Sigmoid colon (tissue), 7 donors: ENCODE data around the gene RFX3. TPM values are rescaled to one million over a fixed set of nuclear protein-coding genes. Genes with fewer than 3 reads are reported as not detected.

Experiments
- DNase-seq: peaks from one replicate; pipeline ENCODE4 v3.0.0-alpha.2; 2019
- H3K27ac ChIP-seq, 4 donors: fragments of 200-600 bp; sonication (generic); one replicate each; pipeline ENCODE4 v1.5.1; 2016 to 2019; ENCODE audit warnings: mild to moderate bottlenecking in 1 of 4
- H3K27me3 ChIP-seq, 3 donors: fragments of 200-600 bp; sonication (generic); one replicate each; pipeline ENCODE4 v1.5.1; 2019; ENCODE audit warnings: mild to moderate bottlenecking in 1 of 3
- H3K36me3 ChIP-seq, 4 donors: fragments of 200-600 bp; sonication (generic); one replicate each; pipeline ENCODE4 v1.5.1; 2016 to 2019
- H3K4me1 ChIP-seq, 4 donors: fragments of 200-600 bp; sonication (generic); one replicate each; pipeline ENCODE4 v1.5.1; 2017 to 2019
- H3K4me3 ChIP-seq, 4 donors: fragments of 200-600 bp; sonication (generic); one replicate each; pipeline ENCODE4 v1.5.1; 2017 to 2019; ENCODE audit warnings: mild to moderate bottlenecking in 2 of 4, moderate library complexity in 1 of 4
- H3K9me3 ChIP-seq, 4 donors: fragments of 200-600 bp in 3 of 4; sonication (generic) in 3 of 4; one replicate each; pipeline versions ENCODE4 v1.5.1 to v1.6.1; 2013 to 2019
- EP300 ChIP-seq, 4 donors: sonication (generic); formaldehyde crosslinking; IDR thresholded peaks; one replicate each; pipeline ENCODE4 v1.6.1; 2017; ENCODE audit warnings: antibody characterized with exemption in 4 of 4
- POLR2A ChIP-seq, 2 donors: fragments of 450-650 bp; IDR thresholded peaks; one replicate each; pipeline ENCODE4 v1.6.1; 2016; ENCODE audit warnings: antibody characterized with exemption in 2 of 2, mild to moderate bottlenecking in 2 of 2, moderate library complexity in 2 of 2
- POLR2AphosphoS5 ChIP-seq, 4 donors: sonication (generic); formaldehyde crosslinking; IDR thresholded peaks; one replicate each; pipeline ENCODE4 v1.6.1; 2017; ENCODE audit warnings: antibody characterized with exemption in 4 of 4
- WGBS, 2 donors: extraction: QIAGEN DNeasy Blood & Tissue Kit; methylation state at CpG; one replicate each; pipeline ENCODE4 v1.1.7; 2013; 5-methylcytosine and 5-hydroxymethylcytosine counted together
- intact Hi-C: fragments of 100-400 bp; cut with DNase I; formaldehyde crosslinking; loops from one replicate; pipeline ENCODE4 v1.15.1; 2023
- polyA plus RNA-seq, 3 donors: library from polyadenylated mRNA; stranded (reverse); fragments of 200-250 nt; gene quantifications; one replicate each; pipeline ENCODE4 v1.2.3, GENCODE V29; 2013
- total RNA-seq, 4 donors: library from RNA; depleted of rRNA; stranded (reverse); fragments of >200 nt; gene quantifications; one replicate each; pipeline ENCODE4 v1.1.0, GENCODE V29; 2016
- TF ChIP-seq, protein P1 (sequence below), 4 experiments: fragments of 450-650 bp in 3 of 4; fragments of 200-600 bp in 1 of 4; IDR thresholded peaks; one replicate each; pipeline ENCODE4 v1.5.1; 2016 to 2019; ENCODE audit warnings: antibody characterized with exemption in 4 of 4, mild to moderate bottlenecking in 3 of 4, moderate library complexity in 2 of 4
- donor health status: healthy with polysubstance abuse.
- donor health status: Bipolar disorder and iron deficiency.
- donor health status: healthy.

RFX3 gene
- total and polyA plus RNA-seq, 7 donors = 0.69 to 15.0 (median 6.4) TPM

DNA sequence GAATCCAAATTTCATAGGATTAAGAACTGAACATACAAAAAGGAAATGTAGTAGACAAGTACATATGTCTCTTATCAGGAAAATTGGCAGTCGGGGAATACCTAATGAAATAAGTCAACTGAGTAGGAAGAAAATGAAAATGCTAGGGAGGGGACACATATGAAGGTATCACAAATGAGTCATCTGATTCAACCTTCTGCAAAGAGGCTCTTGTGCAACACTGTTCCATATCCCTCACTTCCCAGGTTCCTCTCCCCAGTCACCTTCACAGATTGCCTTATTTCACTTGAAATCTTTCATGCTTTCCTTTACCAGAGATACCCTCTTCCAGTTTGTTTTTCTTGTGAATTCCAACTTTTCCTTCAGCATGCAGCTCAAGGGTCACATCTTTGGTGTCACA lies 139.0 kb downstream of the RFX3 start:
- Histone ChIP-seq H3K36me3 (no peaks in the 10 kb centered on the region), H3K4me1 (peaks cover 0 to 6% (median 0%) of the 10 kb centered on the region in 4 donors), H3K9me3 (no peaks in the 10 kb centered on the region), H3K27ac (no peak overlapping the region), H3K27me3 (no peaks in the 10 kb centered on the region), H3K4me3 (no peak overlapping the region)
- 88 to 91% methylated on average over 1 of the region's 1 CpG for WGBS, 2 donors
- DNase-seq = no peak
- no peak for TF ChIP-seq POLR2A (IDR thresholded peaks at IDR 0.05)
- no peak for TF ChIP-seq EP300 (IDR thresholded peaks at IDR 0.05)
- intact Hi-C loops = no loop called here

DNA sequence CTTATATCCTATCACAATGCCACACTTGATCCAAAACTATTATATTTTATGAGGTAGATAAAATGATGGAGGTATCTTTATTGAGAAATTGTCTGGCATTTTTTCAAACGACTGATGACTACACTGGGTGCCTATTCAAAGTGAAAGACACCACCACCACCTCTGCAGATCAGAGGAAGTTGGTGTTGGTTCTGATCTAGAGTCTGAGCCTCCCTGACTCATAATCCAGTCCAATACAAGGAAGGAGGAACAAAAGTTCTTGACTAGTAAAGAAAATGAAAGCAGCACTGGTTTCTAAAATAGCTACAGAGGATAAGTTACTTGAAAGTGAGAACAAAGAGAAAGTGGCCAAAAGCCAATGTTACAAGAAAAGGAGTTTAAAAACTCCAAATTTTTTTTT lies 139.9 kb downstream of the RFX3 start:
- intact Hi-C loops = no loop called here
- no peaks in the 10 kb centered on the region for H3K4me1 ChIP-seq
- no peak overlapping the region for H3K27ac ChIP-seq
- no peaks in the 10 kb centered on the region for H3K27me3 ChIP-seq
- no peak for DNase-seq
- WGBS, 2 donors = 72 to 81% methylated on average over 1 of the region's 1 CpG
- TF ChIP-seq EP300 (IDR thresholded peaks at IDR 0.05) (no peak), POLR2AphosphoS5 (IDR thresholded peaks at IDR 0.05) (no peak), POLR2A (IDR thresholded peaks at IDR 0.05) (no peak)
- TF ChIP-seq, protein P1, sequence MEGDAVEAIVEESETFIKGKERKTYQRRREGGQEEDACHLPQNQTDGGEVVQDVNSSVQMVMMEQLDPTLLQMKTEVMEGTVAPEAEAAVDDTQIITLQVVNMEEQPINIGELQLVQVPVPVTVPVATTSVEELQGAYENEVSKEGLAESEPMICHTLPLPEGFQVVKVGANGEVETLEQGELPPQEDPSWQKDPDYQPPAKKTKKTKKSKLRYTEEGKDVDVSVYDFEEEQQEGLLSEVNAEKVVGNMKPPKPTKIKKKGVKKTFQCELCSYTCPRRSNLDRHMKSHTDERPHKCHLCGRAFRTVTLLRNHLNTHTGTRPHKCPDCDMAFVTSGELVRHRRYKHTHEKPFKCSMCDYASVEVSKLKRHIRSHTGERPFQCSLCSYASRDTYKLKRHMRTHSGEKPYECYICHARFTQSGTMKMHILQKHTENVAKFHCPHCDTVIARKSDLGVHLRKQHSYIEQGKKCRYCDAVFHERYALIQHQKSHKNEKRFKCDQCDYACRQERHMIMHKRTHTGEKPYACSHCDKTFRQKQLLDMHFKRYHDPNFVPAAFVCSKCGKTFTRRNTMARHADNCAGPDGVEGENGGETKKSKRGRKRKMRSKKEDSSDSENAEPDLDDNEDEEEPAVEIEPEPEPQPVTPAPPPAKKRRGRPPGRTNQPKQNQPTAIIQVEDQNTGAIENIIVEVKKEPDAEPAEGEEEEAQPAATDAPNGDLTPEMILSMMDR (IDR thresholded peaks at IDR 0.05) = no peak
- H3K9me3 ChIP-seq = no peaks in the 10 kb centered on the region
- H3K36me3 ChIP-seq = no peaks in the 10 kb centered on the region
- H3K4me3 ChIP-seq = no peak overlapping the region

DNA sequence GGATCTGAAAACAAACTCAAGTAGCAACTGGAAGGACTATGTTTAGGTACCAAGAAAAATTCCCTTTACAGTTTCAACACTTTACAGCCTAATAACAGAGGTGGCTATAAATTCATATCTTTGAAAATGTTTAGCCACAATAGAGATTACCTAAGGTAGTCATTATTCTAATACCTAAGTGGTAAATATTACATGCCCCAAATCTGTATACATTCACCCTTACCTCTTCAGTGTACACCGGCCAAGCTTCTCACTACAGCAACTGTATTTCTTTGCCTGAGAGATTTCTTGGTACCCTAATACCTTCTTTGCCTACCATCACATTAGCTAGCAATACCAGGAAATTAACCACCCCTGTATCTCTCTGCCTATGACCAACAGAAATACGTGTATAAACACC lies 154.0 kb downstream of the RFX3 start:
- TF ChIP-seq EP300 (IDR thresholded peaks at IDR 0.05) (no peak), POLR2A (IDR thresholded peaks at IDR 0.05) (no peak), POLR2AphosphoS5 (IDR thresholded peaks at IDR 0.05) (no peak)
- TF ChIP-seq, protein P1 (IDR thresholded peaks at IDR 0.05) = no peak
- H3K4me3 ChIP-seq = no peak overlapping the region

DNA sequence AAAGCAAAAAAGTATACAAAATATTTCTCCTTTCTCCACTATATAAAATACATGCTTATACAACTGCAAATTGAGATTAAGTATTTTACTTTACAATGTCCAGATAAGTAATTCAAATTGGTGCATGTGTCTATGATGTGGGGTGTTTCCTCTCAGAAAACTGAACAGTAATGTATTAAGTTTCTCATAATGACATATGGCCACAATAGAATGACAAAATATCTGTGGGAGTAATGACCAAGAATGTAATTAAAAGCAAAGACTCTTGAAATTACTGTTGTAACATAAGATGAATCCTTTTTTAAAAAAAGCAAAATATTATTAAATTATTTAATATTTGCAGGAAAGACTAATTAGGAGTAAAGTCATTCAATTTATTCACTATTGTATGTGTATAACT lies 155.1 kb downstream of the RFX3 start:
- intact Hi-C loops = no loop called here
- Histone ChIP-seq H3K4me1 (peaks cover 0 to 7% (median 0%) of the 10 kb centered on the region in 4 donors), H3K36me3 (no peaks in the 10 kb centered on the region), H3K4me3 (no peak overlapping the region), H3K9me3 (no peaks in the 10 kb centered on the region), H3K27ac (no peak overlapping the region), H3K27me3 (no peaks in the 10 kb centered on the region)
- TF ChIP-seq, protein P1 (IDR thresholded peaks at IDR 0.05) = no peak
- TF ChIP-seq POLR2AphosphoS5 (IDR thresholded peaks at IDR 0.05) (no peak), POLR2A (IDR thresholded peaks at IDR 0.05) (no peak), EP300 (IDR thresholded peaks at IDR 0.05) (no peak)
- no peak for DNase-seq

More for the DNA sequence above, 154.0 kb downstream of the RFX3 start:
- no peaks in the 10 kb centered on the region for H3K36me3 ChIP-seq
- no peaks in the 10 kb centered on the region for H3K9me3 ChIP-seq
- no peak overlapping the region for H3K27ac ChIP-seq
- no peak for DNase-seq
- peaks cover 0 to 7% (median 0%) of the 10 kb centered on the region in 4 donors for H3K4me1 ChIP-seq
- intact Hi-C loops = no loop called here
- 90 to 92% methylated on average over 2 of the region's 2 CpGs for whole genome bisulfite sequencing, 2 donors
- no peaks in the 10 kb centered on the region for H3K27me3 ChIP-seq

DNA sequence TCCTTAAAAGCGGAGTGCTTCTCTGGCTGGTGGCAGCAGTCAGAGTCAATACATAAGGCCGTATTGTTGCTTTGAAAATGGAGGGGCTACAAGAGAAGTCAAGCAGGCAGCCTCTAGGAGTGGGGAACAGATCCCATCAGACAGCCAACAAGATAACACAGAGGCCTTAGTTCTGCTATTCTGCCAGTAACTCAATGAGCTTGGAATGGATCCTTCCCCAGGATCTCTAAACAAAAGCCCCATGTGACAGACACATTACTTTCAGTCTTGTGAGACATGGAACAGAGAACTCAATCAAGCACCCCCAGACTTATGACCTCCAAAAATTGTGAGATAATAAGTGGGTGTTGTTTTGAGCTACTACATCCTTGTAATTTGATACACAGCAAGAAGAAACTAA lies 158.6 kb downstream of the RFX3 start:
- Histone ChIP-seq H3K4me3 (no peak overlapping the region), H3K9me3 (no peaks in the 10 kb centered on the region), H3K27me3 (no peaks in the 10 kb centered on the region), H3K4me1 (peaks cover 0 to 19% (median 6%) of the 10 kb centered on the region in 4 donors), H3K36me3 (no peaks in the 10 kb centered on the region), H3K27ac (no peak overlapping the region)
- intact Hi-C loops = no loop called here
- WGBS, 2 donors = 95 to 97% methylated on average over 2 of the region's 2 CpGs
- DNase-seq = no peak
- no peak for TF ChIP-seq POLR2AphosphoS5 (IDR thresholded peaks at IDR 0.05)
- no peak for TF ChIP-seq EP300 (IDR thresholded peaks at IDR 0.05)
- no peak for TF ChIP-seq POLR2A (IDR thresholded peaks at IDR 0.05)
- TF ChIP-seq, protein P1 (IDR thresholded peaks at IDR 0.05) = no peak
